ENCODE results near the gene TRIM27.
A peak's percentile ranks its signal among the peaks of the same experiment; 100 is the strongest.
"Not testable (repeated sequence)": the region's sequence is repeated elsewhere in the genome, so short reads cannot be mapped to it uniquely, and the experiment has no call there.

Gene TRIM27, protein sequence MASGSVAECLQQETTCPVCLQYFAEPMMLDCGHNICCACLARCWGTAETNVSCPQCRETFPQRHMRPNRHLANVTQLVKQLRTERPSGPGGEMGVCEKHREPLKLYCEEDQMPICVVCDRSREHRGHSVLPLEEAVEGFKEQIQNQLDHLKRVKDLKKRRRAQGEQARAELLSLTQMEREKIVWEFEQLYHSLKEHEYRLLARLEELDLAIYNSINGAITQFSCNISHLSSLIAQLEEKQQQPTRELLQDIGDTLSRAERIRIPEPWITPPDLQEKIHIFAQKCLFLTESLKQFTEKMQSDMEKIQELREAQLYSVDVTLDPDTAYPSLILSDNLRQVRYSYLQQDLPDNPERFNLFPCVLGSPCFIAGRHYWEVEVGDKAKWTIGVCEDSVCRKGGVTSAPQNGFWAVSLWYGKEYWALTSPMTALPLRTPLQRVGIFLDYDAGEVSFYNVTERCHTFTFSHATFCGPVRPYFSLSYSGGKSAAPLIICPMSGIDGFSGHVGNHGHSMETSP

DNA sequence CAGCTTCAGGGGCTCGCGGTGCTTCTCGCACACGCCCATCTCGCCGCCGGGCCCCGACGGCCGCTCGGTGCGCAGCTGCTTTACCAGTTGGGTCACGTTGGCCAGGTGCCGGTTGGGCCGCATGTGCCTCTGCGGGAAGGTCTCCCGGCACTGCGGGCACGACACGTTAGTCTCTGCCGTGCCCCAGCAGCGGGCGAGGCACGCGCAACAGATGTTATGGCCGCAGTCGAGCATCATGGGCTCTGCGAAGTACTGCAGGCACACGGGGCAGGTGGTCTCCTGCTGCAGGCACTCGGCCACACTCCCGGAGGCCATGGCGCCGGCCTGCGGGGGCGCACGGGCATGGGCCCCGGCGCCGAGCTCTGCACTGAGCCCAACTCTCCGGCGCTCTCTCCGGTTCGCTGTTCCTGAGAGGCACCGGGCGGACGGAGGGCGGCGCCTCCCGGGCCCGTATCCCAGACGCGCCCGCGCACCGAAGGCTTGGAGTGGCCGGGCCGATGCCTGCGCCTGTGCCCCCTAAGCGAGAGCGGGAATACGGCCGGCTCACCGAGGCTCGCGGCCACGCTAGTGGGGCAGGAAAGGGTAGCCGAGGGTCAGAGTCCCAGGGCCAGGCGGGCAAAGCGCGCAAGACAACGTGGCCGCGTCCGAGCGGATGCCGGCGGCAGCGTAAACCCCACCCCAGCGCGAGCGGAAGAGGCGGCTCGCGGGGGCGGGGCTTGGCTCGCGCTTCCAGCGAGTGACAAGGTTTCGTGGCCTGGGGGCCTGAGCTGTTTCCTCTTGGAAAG, at the start of gene TRIM27:
Gene TRIM27, minus strand, starts transcription at position 668 of the 785 bp plus-strand sequence. Its CDS starts 353 bp downstream, at position 315.
- DNase-seq: peak; percentile 82

DNA sequence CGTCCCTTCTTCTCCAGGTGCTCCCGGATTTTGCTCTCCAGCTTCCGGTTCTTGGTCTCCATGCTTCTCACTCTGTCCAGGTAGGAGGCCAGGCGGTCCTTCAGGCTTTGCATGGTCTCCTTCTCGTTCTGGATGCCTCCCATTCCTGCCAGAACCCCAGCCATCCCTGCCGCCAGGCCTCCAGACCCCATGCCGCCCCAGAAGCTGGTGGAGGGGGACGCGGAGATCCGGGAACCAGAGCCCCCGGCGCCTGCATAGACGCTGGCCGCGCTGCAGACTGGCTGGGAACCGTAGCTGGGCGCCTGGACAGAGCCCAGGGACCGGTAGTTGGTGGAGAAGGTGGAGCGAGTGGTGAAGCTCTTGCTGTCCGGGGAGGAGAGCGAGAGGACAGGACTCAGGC, 46.3 kb upstream of the TRIM27 start:
- not testable (repeated sequence) for DNase-seq

DNA sequence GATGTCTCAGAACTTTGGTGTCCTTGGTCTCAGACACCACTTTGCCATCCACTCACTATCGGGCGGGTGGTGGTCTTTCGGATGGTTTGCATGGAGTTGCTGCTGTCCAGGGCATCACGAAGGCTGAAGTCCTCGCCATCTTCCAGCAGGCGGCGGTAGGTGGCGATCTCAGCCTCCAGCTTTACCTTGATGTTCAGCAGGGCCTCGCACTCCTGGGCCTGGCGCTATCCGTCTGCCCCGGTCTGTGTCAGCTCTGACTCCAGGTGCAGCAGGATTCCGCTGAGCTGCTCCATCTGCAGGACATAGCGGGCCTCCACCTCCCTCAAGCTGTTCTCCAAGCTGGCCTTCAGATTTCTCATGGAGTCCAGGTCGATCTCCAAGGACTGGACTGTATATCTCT, 45.3 kb upstream of the TRIM27 start:
- no peak for DNase-seq

DNA sequence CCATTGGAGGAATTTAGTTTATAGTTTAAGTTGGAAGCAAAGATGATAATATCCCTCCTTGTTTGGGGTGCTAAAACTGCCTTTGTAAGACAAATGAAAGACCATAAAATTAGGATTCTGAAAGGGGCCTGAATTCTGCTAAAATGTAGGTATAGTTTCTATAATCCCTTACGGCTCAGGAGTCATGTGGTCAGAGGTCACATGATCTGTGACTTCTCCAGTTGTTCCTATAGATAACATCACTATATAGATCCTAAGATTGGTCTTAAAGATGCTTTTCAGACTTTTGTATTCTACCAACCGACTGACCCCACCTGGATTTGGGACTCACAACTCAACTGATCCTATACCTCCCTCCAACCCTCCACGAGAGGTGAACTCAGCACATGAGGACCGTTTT, 44.7 kb upstream of the TRIM27 start:
- DNase-seq: no peak

DNA sequence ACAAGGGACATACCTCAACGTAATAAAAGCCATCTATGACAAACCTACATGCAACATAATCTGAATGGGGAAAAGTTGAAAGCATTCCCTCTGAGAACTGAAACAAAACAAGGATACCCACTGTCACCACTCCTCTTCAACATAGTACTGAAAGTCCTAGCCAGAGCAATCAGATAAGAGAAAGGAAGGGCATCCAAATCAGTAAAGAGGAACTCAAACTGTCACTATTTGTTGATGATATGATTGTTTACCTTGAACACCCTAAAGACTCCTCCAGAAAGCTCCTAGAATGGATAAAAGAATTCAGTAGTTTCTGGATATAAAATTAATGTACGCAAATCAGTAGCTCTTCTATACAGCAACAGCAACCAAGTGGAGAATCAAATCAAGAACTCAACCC, 41.9 kb upstream of the TRIM27 start:
- DNase-seq: no peak

DNA sequence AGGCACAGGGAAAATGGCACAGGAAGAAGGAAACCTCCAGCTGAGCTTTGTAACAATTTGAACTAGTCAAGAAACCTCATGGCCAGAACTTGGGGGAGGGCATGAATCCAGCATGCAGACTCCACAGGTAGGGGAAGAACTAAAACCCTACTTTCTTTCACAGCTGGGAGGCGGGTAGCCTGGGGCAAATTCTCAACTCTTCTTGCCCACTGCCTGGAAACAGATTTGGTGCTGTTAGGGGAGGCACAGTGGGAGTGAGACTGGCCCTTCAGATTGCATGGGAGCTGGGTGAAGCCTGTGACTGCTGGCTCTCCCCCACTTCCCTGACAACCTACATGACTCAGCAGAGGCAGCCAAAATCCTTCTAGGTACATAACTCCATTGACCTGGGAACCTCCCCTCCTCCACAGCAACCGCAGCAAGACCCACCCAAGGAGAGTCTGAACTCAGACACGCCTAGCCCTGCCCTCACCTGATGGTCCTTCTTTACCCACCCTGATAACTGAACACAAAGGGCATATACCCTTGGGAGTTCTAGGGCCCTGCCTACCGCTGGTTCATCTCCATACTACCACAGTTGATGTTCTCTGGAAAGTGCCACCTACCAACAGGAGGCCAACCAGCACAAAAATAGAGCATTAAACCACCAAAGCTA, 37.2 kb upstream of the TRIM27 start:
- DNase-seq: no peak

DNA sequence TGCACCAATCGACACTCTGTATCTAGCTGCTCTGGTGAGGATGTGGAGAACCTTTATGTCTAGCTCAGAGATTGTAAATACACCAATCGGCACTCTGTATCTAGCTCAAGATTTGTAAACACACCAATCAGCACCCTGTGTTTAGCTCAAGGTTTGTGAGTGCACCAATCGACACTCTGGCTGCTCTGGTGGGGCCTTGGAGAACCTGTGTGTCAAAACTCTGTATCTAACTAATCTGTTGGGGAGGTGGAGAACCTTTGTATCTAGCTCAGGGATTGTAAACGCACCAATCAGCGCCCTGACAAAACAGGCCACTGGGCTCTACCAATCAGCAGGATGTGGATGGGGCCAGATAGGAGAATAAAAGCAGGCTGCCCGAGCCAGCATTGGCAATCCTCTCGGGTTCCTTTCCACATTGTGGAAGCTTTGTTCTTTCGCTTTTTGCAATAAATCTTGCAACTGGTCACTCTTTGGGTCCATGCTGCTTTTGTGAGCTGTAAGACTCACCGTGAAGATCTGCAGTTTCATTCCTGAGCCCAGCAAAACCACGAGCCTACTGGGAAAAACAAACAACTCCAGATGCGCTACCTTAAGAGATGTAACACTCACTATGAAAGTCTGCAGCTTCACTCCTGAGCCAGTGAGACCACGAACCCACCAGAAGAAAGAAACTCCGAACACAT, 34.9 kb upstream of the TRIM27 start:
- DNase-seq: not testable (repeated sequence)

DNA sequence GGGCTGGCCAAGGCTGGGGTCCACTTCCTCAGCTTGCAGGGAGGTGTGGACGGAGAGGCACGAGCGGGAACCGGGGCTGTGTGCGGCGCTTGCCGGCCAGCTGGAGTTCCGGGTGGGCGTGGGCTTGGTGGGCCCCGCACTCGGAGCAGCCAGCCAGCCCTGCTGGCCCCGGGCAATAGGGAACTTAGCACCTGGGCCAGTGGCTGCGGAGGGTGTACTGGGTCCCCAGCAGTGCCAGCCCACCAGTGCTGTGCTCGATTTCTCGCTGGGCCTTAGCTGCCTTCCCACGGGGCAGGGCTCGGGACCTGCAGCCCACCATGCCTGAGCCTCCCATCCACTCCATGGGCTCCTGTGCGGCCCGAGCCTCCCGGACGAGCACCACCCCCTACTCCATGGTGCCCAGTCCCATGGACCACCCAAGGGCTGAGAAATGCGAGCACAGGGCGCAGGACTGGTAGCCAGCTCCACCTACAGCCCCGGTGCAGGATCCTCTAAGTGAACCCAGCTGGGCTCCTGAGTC, 34.1 kb upstream of the TRIM27 start:
- not testable (repeated sequence) for DNase-seq

DNA sequence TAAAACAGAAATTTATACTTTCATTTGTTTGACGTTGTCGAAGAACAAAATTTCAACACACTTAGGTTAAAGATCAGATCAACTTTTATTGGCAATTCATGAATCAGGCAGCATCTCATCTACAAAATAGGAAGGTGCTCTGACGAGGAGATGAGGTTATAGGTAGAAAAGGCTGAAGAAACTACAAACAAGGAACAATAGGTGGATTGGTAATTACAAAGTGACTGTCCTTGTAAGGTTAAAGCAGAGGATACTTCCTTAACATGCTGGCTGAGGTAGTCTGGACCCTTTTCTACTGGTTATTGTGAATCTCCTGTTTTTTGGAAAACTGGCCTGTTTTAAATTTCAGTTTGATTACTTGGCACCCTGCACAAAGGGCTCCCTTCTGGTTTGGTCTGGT, 32.5 kb upstream of the TRIM27 start:
- no peak for DNase-seq

DNA sequence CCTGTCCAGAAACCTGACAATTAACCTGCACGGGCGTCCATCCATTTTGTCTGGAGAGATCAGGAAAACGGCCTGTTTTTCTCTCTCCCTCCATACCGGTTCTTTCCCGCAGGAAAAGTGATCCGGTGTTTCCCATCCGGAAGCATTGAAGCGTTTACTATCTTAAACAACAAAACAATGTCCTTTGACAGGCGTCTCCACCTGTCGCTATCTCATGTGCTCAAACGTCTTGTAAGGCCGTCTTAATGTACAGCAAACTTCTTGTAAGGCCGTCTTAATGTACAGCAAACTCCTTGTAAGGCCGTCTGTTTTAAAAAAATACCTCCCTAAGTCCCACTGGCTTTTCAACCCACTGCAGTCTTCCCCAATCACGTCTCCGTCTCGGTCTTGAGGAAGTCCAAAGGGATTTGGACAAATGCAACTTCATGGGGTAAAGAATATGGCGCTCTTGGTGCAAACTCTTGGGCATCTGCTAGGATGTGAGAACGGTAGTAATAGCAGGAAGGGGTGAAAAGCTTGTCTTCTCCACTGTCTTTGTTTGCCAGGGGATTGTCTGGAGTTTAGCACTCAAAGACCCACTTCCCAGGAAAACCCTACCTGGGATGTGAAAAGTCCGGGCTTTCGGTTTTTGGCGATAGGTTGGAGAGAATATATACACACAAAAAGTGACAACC, 29.9 kb upstream of the TRIM27 start:
- DNase-seq: no peak

DNA sequence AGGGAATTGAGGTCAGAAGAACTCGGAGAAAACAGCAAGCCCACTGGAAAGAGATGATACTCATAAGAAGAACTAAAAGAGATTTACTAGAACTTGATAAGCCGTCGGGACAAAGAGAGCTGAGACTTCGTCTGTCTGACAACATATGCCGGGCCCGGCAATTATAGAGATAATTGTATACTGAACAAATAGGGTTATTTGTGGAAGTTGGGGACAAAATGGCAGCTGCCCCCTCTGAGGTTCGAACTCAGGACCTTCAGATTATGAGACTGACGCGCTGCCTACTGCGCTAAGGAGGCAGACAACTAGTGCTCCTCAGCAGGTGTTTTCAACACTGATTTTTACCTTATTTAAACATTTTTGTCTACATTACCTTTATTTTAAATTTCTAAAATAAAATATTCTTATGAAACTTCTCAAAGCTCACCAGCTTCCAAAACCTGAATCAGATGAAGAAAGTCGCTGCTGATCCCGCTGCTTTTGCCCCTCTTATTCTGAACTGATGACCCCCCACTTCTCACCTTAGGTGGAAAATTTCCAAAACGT, 29.3 kb upstream of the TRIM27 start:
- DNase-seq: peak; percentile 56

DNA sequence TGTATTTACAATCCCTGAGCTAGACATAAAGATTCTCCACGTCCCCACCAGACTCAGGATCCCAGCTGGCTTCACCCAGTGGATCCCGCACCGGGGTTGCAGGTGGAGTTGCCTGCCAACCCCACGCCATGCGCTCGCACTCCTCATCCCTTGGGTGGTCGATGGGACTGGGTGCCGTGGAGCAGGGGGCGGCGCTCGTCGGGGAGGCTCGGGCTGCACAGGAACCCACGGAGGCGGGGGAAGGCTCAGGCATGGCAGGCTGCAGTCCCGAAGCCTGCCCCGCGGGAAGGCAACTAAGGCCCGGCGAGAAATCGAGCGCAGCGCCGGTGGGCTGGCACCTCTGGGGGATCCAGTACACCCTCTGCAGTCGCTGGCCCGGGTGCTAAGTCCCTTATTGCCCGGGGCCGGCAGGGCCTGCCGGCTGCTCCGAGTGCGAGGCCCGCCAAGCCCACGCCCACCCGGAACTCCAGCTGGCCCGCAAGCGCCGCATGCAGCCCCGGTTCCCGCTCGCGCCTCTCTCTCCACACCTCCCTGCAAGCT, 25.9 kb upstream of the TRIM27 start:
- DNase-seq: not testable (repeated sequence)

DNA sequence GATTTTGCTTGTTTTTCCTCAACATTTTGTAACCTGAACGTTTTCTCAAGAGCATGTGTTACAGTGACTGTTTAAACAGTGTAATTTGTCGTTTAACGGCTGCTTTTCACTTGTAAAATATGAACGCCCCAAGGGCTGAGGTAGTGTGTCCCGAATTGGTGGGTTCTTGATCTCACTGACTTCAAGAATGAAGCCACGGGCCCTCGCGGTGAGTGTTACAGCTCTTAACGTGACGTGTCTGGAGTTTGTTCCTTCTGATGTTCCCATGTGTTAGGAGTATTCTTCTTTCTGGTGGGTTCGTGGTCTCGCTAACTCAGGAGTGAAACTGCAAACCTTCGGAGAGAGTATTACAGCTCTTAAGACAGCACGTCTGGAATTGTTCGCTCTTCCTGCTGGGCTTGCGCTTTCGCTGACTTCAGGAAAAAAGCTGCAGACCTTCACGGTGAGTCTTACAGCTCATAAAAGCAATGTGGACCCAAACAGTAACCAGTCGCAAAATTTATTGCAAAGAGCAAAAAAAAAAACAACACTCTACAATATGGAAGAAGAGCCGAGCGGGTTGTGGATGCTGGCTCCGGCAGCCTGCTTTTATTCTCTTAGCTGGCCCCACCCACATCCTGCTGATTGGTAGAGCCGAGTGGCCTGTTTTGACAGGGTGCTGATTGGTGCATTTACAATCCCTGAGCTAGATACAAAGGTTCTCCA, 25.1 kb upstream of the TRIM27 start:
- DNase-seq: no peak

DNA sequence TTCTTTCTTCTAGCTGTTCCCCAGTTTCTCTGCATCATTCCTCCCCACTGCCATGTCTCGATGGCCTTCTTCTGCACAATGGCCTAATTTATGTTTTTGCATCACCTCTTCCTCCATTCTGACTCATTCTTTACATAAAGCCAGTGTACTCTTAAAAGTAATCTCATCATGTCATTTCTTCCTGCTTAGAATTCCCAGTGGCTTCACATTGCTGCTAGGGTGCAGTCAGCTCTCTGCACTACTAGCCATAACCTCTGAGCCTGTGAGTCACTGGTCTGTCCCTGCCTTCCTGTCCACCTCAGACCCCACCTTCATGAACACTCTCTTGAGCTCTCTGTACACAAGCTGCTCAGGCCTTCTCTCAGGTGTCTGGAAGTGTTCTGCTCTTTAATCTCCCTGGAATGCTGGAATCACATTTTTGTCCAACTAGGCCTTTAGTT, 24.1 kb upstream of the TRIM27 start:
- DNase-seq: no peak

DNA sequence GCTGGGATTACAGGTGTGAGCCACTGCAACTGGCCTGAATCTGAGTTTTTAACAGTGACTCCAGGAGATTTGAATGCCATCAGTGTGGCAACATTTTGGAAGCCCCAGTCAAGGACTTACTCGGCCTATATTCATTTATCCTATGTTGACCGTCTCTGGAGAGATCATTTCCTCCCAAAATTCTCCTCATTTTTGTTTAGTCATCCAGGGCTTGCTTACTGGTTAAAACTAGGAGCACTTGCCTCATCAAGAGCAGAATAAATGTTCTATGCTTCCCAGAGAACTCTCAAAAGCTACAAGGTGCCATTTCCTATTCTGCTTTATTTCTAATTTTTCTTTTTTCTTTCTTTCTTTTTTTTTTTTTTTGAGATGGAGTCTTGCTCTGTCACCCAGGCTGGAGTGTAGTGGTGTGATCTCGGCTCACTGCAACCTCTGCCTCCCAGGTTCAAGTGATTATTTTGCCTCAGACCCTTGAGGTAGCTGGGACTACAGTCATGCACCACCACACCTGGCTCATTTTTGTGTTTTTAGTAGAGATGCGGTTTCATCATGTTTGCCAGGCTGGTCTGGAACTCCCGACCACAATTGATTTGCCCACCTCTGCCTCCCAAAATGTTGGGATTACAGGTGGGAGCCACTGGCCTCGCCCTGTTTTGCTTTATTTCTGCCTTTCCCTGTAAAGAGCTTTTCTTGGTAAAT, 23.4 kb upstream of the TRIM27 start:
- no peak for DNase-seq

DNA sequence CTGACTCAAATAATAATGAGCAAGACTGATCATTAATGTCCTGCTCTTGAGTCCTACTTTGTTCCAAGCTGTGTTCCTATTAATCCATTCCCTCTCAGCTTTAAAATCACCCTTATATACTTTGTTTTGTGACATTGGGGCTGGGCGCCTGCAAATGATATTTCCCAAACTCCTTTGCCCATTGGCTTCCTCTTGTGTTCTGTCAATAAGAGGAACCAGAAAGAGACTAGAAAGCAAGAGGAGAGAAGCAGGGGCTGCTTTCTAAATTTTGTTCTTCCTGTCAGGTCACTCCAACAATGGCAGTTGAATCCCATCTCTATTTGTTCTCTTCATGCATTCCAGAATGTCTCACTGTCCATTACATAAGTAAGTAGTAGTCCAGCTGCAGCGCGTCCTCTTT, 21.6 kb upstream of the TRIM27 start:
- no peak for DNase-seq

DNA sequence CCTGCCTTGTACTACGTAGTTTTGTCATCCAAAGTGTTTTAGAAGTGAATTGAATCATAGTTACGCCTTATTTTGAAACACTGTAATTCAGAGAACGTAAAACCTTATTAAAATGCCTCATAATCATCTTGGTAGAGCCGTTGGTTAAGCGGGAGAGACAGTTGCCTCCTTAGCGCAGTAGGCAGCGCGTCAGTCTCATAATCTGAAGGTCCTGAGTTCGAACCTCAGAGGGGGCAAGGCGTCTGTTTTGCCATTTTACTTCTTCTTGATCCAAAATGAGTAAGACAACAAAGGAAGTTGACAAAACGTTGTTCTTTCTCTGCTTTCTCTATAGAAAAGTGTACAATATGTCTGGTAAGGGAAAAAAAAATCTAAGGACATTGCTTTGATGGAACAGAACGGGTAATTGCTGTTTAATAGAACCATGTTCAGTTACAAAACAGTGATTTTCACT, 20.7 kb upstream of the TRIM27 start:
- peak; percentile 67 for DNase-seq

DNA sequence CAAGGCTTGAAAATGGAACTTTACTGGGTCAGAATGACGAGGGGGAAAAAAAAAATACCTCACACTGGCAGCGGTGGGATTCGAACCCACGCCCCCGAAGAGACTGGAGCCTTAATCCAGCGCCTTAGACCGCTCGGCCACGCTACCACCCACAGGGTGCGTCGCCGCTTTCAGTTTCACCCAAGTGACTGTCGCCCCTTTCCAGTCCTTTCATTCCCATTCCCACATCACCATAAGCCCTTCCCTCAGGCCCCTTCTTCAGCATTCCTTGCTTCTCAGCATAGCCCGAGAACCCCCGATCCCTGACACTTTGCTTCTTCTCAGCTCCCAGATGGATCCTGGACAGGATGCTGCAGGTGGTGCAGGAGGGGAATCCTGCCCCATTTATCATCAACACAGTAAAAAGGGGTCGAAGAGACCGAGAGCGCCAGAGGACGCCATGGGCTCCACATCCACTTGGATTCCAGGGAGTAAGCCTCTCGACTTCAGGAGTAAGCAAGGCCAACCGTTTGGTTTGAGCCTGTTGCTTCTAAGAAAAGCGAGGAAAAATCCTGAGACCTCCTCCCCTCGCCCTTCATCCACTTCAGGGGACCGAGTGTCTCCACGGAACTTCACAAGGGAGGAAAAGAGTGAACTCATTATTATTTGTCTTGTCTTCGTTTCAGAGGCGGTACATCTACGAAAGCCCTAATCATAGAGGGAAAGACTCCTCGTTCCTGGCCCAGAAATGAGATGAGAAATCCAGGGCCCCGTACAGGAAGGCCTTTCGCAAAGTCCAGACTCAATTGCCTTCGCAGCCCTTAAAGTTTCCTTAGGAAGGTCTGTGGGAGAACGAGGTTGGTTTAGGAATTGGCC, 20.0 kb upstream of the TRIM27 start:
- peak; percentile 62 for DNase-seq

DNA sequence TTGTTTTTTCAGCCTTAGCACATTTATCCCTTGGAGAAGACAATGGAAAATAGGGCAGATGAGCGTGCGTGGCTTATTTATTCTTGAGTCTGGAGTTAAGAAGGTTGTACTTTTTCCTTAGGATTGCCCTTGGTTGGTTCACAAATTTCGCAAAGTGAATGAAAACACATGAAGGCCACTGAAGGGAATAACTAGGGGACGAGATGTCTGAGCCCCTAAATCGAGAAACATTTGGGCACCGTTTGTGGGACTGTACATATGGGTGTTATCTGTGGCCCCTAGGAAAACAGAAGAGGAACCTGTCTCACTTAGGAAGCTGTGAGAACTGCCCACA, 19.4 kb upstream of the TRIM27 start:
- no peak for DNase-seq
